ENCODE data around the gene LRRC42.

LRRC42 gene

GRCh38 chr1:53938136-53938830 is 7.9 kb upstream of the LRRC42 start:
- DNase-seq (ENCODE audit: low read depth in 1 of 2, low spot score in 1 of 2), result no peak

- DNase-seq (ENCODE audit: low read depth in 1 of 2, low spot score in 1 of 2), result no peak
Measured at GRCh38 chr1:53942127-53942957, 3.8 kb upstream of the LRRC42 start.

- no peak for DNase-seq (ENCODE audit: low read depth in 1 of 2, low spot score in 1 of 2)
Measured at GRCh38 chr1:53943090-53943489, 3.1 kb upstream of the LRRC42 start.

- DNase-seq (ENCODE audit: low read depth in 1 of 2, low spot score in 1 of 2), result no peak
Measured at GRCh38 chr1:53943490-53944043, 2.6 kb upstream of the LRRC42 start.

GRCh38 chr1:53944469-53945182 is 1.5 kb upstream of the LRRC42 start:
- no peak for DNase-seq (ENCODE audit: low read depth in 1 of 2, low spot score in 1 of 2)

- no peak for DNase-seq (ENCODE audit: low read depth in 1 of 2, low spot score in 1 of 2)
Measured at GRCh38 chr1:53945183-53945432, 1.0 kb upstream of the LRRC42 start.

GRCh38 chr1:53945433-53946251 is 508 bp upstream of the LRRC42 start, which contains the start of gene IFT25:
TSS of gene IFT25 (minus strand) at chr1:53945699. CDS start at chr1:53940082, 5,617 bp downstream.
- DNase-seq (ENCODE audit: low read depth in 1 of 2, low spot score in 1 of 2), result peak; percentile 98 to 100

- no peak for DNase-seq (ENCODE audit: low read depth in 1 of 2, low spot score in 1 of 2)
Measured at GRCh38 chr1:53947172-53947907, 1.2 kb downstream of the LRRC42 start.

- no peak for DNase-seq (ENCODE audit: low read depth in 1 of 2, low spot score in 1 of 2)
Measured at GRCh38 chr1:53948291-53948690, 2.1 kb downstream of the LRRC42 start.

- no peak for DNase-seq (ENCODE audit: low read depth in 1 of 2, low spot score in 1 of 2)
Measured at GRCh38 chr1:53949023-53949990, 3.2 kb downstream of the LRRC42 start.

- no peak for DNase-seq (ENCODE audit: low read depth in 1 of 2, low spot score in 1 of 2)
Measured at GRCh38 chr1:53951697-53952096, 5.5 kb downstream of the LRRC42 start.

GRCh38 chr1:53954128-53954527 is 8.0 kb downstream of the LRRC42 start:
- no peak for DNase-seq (ENCODE audit: low read depth in 1 of 2, low spot score in 1 of 2)

GRCh38 chr1:53956308-53957168 is 10.4 kb downstream of the LRRC42 start:
- DNase-seq (ENCODE audit: low read depth in 1 of 2, low spot score in 1 of 2), result no peak

- DNase-seq (ENCODE audit: low read depth in 1 of 2, low spot score in 1 of 2), result no peak
Measured at GRCh38 chr1:53957194-53957818, 11.2 kb downstream of the LRRC42 start.

GRCh38 chr1:53959664-53960250 is 13.6 kb downstream of the LRRC42 start:
- DNase-seq (ENCODE audit: low read depth in 1 of 2, low spot score in 1 of 2), result no peak

- DNase-seq (ENCODE audit: low read depth in 1 of 2, low spot score in 1 of 2), result no peak
Measured at GRCh38 chr1:53962395-53962794, 16.2 kb downstream of the LRRC42 start.

- DNase-seq (ENCODE audit: low read depth in 1 of 2, low spot score in 1 of 2), result no peak
Measured at GRCh38 chr1:53963460-53963859, 17.3 kb downstream of the LRRC42 start.

Measured in activated T-helper 1 cell treated with anti-CD3 and anti-CD28 coated beads, Interleukin-2, amount 50 U/mL, for 16 hours (primary cell).